ENCODE results near the gene PPM1M. TPM values are rescaled to one million over a fixed set of nuclear protein-coding genes. Genes with fewer than 3 reads are reported as not detected.
A peak's percentile ranks its signal among the peaks of the same experiment; 100 is the strongest.

PPM1M gene
- total RNA-seq, 1 donor, result 28.2 TPM

GRCh38 chr3:52213005-52213404, 32.6 kb upstream of the PPM1M start:
- Histone ChIP-seq H3K27me3 (ENCODE audit: insufficient read depth, low read length) (no peaks in the 10 kb centered on the region), H4K20me1 (ENCODE audit: insufficient read depth, low read length) (peaks cover 3% of the 10 kb centered on the region), H3K79me2 (ENCODE audit: insufficient read depth, low read length) (no peaks in the 10 kb centered on the region), H2AFZ (ENCODE audit: low read length) (no peak overlapping the region), H3K36me3 (ENCODE audit: insufficient read depth, low read length) (peaks cover 73% of the 10 kb centered on the region), H3K9me3 (ENCODE audit: low read depth, low read length) (no peaks in the 10 kb centered on the region), H3K4me1 (ENCODE audit: insufficient read depth, low read length) (peaks cover 9% of the 10 kb centered on the region), H3K27ac (ENCODE audit: low read depth, low read length) (no peak overlapping the region), H3K4me3 (ENCODE audit: insufficient read depth, low read length) (no peak overlapping the region), H3K4me2 (ENCODE audit: insufficient read depth, low read length) (no peak overlapping the region)
- DNase-seq (ENCODE audit: insufficient read length, low spot score, missing footprints), result peak; percentile 27
- TF ChIP-seq CTCF (IDR thresholded peaks at IDR 0.05; ENCODE audit: extremely low read depth, low read depth, low read length), result no peak

GRCh38 chr3:52213901-52214300, 31.7 kb upstream of the PPM1M start:
- TF ChIP-seq CTCF (IDR thresholded peaks at IDR 0.05; ENCODE audit: extremely low read depth, low read depth, low read length), result no peak
- no peaks in the 10 kb centered on the region for H3K27me3 ChIP-seq (ENCODE audit: insufficient read depth, low read length)
- H3K4me3 ChIP-seq (ENCODE audit: insufficient read depth, low read length), result no peak overlapping the region
- H3K27ac ChIP-seq (ENCODE audit: low read depth, low read length), result no peak overlapping the region
- peaks cover 9% of the 10 kb centered on the region for H3K4me1 ChIP-seq (ENCODE audit: insufficient read depth, low read length)
- H4K20me1 ChIP-seq (ENCODE audit: insufficient read depth, low read length), result peaks cover 3% of the 10 kb centered on the region
- H3K79me2 ChIP-seq (ENCODE audit: insufficient read depth, low read length), result no peaks in the 10 kb centered on the region
- H3K4me2 ChIP-seq (ENCODE audit: insufficient read depth, low read length), result no peak overlapping the region
- H2AFZ ChIP-seq (ENCODE audit: low read length), result no peak overlapping the region
- DNase-seq (ENCODE audit: insufficient read length, low spot score, missing footprints), result no peak
- no peaks in the 10 kb centered on the region for H3K9me3 ChIP-seq (ENCODE audit: low read depth, low read length)
- H3K36me3 ChIP-seq (ENCODE audit: insufficient read depth, low read length), result peaks cover 64% of the 10 kb centered on the region

GRCh38 chr3:52215351-52215750, 30.2 kb upstream of the PPM1M start:
- Histone ChIP-seq H4K20me1 (ENCODE audit: insufficient read depth, low read length) (peaks cover 3% of the 10 kb centered on the region), H3K27me3 (ENCODE audit: insufficient read depth, low read length) (no peaks in the 10 kb centered on the region), H2AFZ (ENCODE audit: low read length) (no peak overlapping the region), H3K9me3 (ENCODE audit: low read depth, low read length) (no peaks in the 10 kb centered on the region), H3K4me2 (ENCODE audit: insufficient read depth, low read length) (no peak overlapping the region), H3K4me3 (ENCODE audit: insufficient read depth, low read length) (no peak overlapping the region), H3K27ac (ENCODE audit: low read depth, low read length) (no peak overlapping the region), H3K36me3 (ENCODE audit: insufficient read depth, low read length) (peaks cover 52% of the 10 kb centered on the region), H3K4me1 (ENCODE audit: insufficient read depth, low read length) (peaks cover 9% of the 10 kb centered on the region), H3K79me2 (ENCODE audit: insufficient read depth, low read length) (no peaks in the 10 kb centered on the region)
- TF ChIP-seq CTCF (IDR thresholded peaks at IDR 0.05; ENCODE audit: extremely low read depth, low read depth, low read length), result no peak
- DNase-seq (ENCODE audit: insufficient read length, low spot score, missing footprints), result no peak

- no peak overlapping the region for H2AFZ ChIP-seq (ENCODE audit: low read length)
- DNase-seq (ENCODE audit: insufficient read length, low spot score, missing footprints), result peak; percentile 93
- peaks cover 3% of the 10 kb centered on the region for H4K20me1 ChIP-seq (ENCODE audit: insufficient read depth, low read length)
- H3K4me3 ChIP-seq (ENCODE audit: insufficient read depth, low read length), result no peak overlapping the region
- peaks cover 38% of the 10 kb centered on the region for H3K36me3 ChIP-seq (ENCODE audit: insufficient read depth, low read length)
- no peak for TF ChIP-seq CTCF (IDR thresholded peaks at IDR 0.05; ENCODE audit: extremely low read depth, low read depth, low read length)
- H3K27me3 ChIP-seq (ENCODE audit: insufficient read depth, low read length), result no peaks in the 10 kb centered on the region
- no peak overlapping the region for H3K27ac ChIP-seq (ENCODE audit: low read depth, low read length)
- no peaks in the 10 kb centered on the region for H3K79me2 ChIP-seq (ENCODE audit: insufficient read depth, low read length)
- peaks cover 9% of the 10 kb centered on the region for H3K4me1 ChIP-seq (ENCODE audit: insufficient read depth, low read length)
- no peaks in the 10 kb centered on the region for H3K9me3 ChIP-seq (ENCODE audit: low read depth, low read length)
- peak overlapping the region; percentile 37 for H3K4me2 ChIP-seq (ENCODE audit: insufficient read depth, low read length)
Observed at GRCh38 chr3:52216585-52217408, 28.8 kb upstream of the PPM1M start.

Data from osteoblast (primary cell).